Measurements from ENCODE around the gene ARHGEF39. TPM values are rescaled to one million over a fixed set of nuclear protein-coding genes. Genes with fewer than 3 reads are reported as not detected.

The ARHGEF39 gene
- total and polyA plus RNA-seq, 2 experiments from 2014 or later: 5.6 to 12.6 TPM

DNA sequence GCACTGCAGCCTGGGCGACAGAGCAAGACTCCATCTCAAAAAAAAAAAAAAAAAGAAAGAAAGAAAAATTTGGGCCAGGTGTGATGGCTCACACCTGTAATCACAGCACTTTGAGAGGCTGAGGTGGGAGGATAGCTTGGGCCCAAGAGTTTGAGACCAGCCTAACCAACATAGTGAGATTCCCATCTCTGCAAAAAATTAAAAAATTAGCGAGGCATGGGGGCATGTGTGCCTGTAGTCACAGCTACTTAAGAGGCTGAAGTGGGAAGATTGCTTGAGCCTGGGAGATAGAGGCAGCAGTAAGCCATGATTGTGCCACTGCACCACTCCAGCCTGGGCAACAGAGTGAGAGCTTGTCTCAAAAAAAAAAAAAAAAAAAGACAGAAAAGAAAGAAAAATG lies 11.4 kb downstream of the ARHGEF39 start:
- no peak for DNase-seq (ENCODE audit: low read depth in 1 of 2, low spot score in 1 of 2)

GRCh38 chr9:35652829-35653209 lies 12.2 kb downstream of the ARHGEF39 start:
- Histone ChIP-seq H3K36me3 (no peaks in the 10 kb centered on the region), H3K27ac (no peak overlapping the region), H3K4me3 (no peak overlapping the region), H3K9me3 (ENCODE audit: low read depth) (no peaks in the 10 kb centered on the region), H3K27me3 (no peaks in the 10 kb centered on the region), H3K4me1 (ENCODE audit: low read depth) (peaks cover 3% of the 10 kb centered on the region)
- no peak for TF ChIP-seq CTCF (IDR thresholded peaks at IDR 0.05; ENCODE audit: low read depth, low read length)
- no peak for DNase-seq (ENCODE audit: low read depth in 1 of 2, low spot score in 1 of 2)

More for the DNA sequence above, 11.4 kb downstream of the ARHGEF39 start:
- Histone ChIP-seq H3K4me3 (no peak overlapping the region), H3K27ac (no peak overlapping the region), H3K36me3 (no peaks in the 10 kb centered on the region), H3K4me1 (ENCODE audit: low read depth) (peaks cover 3% of the 10 kb centered on the region), H3K27me3 (no peaks in the 10 kb centered on the region), H3K9me3 (ENCODE audit: low read depth) (no peaks in the 10 kb centered on the region)
- no peak for TF ChIP-seq CTCF (IDR thresholded peaks at IDR 0.05; ENCODE audit: low read depth, low read length)

- Histone ChIP-seq H3K36me3 (no peaks in the 10 kb centered on the region), H3K27ac (no peak overlapping the region), H3K27me3 (no peaks in the 10 kb centered on the region), H3K4me1 (ENCODE audit: low read depth) (peaks cover 5% of the 10 kb centered on the region), H3K9me3 (ENCODE audit: low read depth) (no peaks in the 10 kb centered on the region), H3K4me3 (no peak overlapping the region)
- TF ChIP-seq CTCF (IDR thresholded peaks at IDR 0.05; ENCODE audit: low read depth, low read length): no peak
- DNase-seq (ENCODE audit: low read depth in 1 of 2, low spot score in 1 of 2): peak in 1 of 2 donors; percentile 69
Measured at GRCh38 chr9:35651956-35652828, 12.8 kb downstream of the ARHGEF39 start.

DNA sequence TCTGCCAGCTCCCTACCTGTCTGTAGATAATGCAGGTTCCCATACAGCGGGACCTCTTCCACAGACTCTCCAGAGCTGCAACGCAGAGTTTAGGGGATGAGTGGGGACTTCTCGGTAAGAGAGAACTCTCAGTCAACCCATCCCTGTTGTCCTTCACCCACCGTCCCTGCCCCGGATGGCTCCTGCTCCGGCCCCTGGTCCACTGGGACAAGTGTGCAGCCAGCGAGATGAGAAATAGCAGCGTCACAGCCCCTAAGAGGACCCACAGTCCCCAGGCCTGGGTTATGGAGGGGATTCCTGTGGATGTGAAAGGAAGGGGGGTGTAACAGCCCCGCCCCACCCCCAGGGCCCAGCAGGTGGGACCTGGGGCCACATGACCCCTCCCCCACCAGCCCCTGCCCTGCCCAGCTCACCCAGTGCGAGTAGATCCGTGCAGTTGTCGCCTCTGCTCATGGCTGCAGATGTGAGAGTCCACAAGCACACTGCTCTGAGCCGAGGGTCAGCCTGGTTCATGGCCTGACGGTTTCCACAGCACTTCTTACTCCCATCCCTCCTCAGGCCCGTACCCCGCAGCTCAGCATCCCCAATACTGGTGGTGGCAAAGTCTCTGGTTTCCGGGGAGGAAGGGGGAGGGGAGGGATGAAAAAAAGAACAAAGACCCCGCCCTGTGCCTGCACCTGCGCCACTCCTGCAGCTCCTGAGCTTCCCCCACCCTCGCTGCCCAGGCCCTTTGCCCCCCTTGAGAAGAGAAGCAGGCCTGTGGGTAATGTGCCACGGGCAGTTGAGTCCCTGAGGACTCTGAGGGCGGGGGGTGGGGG lies 14.4 kb downstream of the ARHGEF39 start, which contains the start of gene SIT1:
SIT1 (minus strand) TSS at position 591 of the 818 bp plus-strand sequence; CDS start at position 513, 78 bp downstream.
- Histone ChIP-seq H3K4me3 (no peak within 1 kb of the TSS), H3K36me3 (no peaks in the 10 kb centered on the region), H3K27me3 (no peaks in the 10 kb centered on the region), H3K9me3 (ENCODE audit: low read depth) (no peaks in the 10 kb centered on the region), H3K4me1 (ENCODE audit: low read depth) (peaks cover 8% of the 10 kb centered on the region), H3K27ac (no peak within 1 kb of the TSS)
- TF ChIP-seq CTCF (IDR thresholded peaks at IDR 0.05; ENCODE audit: low read depth, low read length): no peak
- DNase-seq (ENCODE audit: low read depth in 1 of 2, low spot score in 1 of 2): no peak

GRCh38 chr9:35649431-35650340 lies 15.3 kb downstream of the ARHGEF39 start:
- peak in 1 of 2 donors; percentile 56 for DNase-seq (ENCODE audit: low read depth in 1 of 2, low spot score in 1 of 2)

More at GRCh38 chr9:35649431-35650340, 15.3 kb downstream of the ARHGEF39 start:
- no peak overlapping the region for H3K27ac ChIP-seq
- no peaks in the 10 kb centered on the region for H3K27me3 ChIP-seq
- H3K9me3 ChIP-seq (ENCODE audit: low read depth): no peaks in the 10 kb centered on the region
- TF ChIP-seq CTCF (IDR thresholded peaks at IDR 0.05; ENCODE audit: low read depth, low read length): no peak
- H3K36me3 ChIP-seq: no peaks in the 10 kb centered on the region
- no peak overlapping the region for H3K4me3 ChIP-seq
- peaks cover 9% of the 10 kb centered on the region for H3K4me1 ChIP-seq (ENCODE audit: low read depth)
